Osteocyte (in vitro differentiated cells): ENCODE measurements around the gene RADX. TPM values are rescaled to one million over a fixed set of nuclear protein-coding genes. Genes with fewer than 3 reads are reported as not detected.

Experiments used
- DNase-seq: peaks from one replicate; pipeline ENCODE4 v3.0.0; 2021; ENCODE audit warnings: mixed read lengths; ENCODE audit not compliant: unreplicated experiment; ENCODE audit errors: extremely low spot score
- H3K27ac Mint-ChIP-seq: one replicate; pipeline ENCODE4 v1.8.0; 2021; ENCODE audit warnings: mild to moderate bottlenecking, mixed read lengths; ENCODE audit not compliant: unreplicated experiment
- H3K27me3 Mint-ChIP-seq: one replicate; pipeline ENCODE4 v1.8.0; 2021; ENCODE audit warnings: mixed read lengths; ENCODE audit not compliant: unreplicated experiment
- H3K36me3 Mint-ChIP-seq: one replicate; pipeline ENCODE4 v1.8.0; 2021; ENCODE audit warnings: mixed read lengths; ENCODE audit not compliant: unreplicated experiment
- H3K4me1 Mint-ChIP-seq: one replicate; pipeline ENCODE4 v1.8.0; 2021; ENCODE audit warnings: mixed read lengths; ENCODE audit not compliant: unreplicated experiment
- H3K4me3 Mint-ChIP-seq: one replicate; pipeline ENCODE4 v1.8.0; 2021; ENCODE audit warnings: mild to moderate bottlenecking, moderate library complexity, mixed read lengths; ENCODE audit not compliant: unreplicated experiment
- H3K9me3 Mint-ChIP-seq: one replicate; pipeline ENCODE4 v1.8.0; 2021; ENCODE audit warnings: mixed read lengths; ENCODE audit not compliant: unreplicated experiment
- total RNA-seq: library from RNA; stranded (reverse); gene quantifications from 2 replicates; pipeline ENCODE4 v1.2.1, GENCODE V29; 2021
- TF ChIP-seq, protein P1 (sequence below): fragments of 200-600 bp; sonication (generic); IDR thresholded peaks from 2 replicates; pipeline ENCODE4 v1.5.0; 2021; ENCODE audit warnings: antibody characterized with exemption, mild to moderate bottlenecking, moderate library complexity

The RADX gene
- total RNA-seq, 1 donor from 2014 or later = not detected

DNA sequence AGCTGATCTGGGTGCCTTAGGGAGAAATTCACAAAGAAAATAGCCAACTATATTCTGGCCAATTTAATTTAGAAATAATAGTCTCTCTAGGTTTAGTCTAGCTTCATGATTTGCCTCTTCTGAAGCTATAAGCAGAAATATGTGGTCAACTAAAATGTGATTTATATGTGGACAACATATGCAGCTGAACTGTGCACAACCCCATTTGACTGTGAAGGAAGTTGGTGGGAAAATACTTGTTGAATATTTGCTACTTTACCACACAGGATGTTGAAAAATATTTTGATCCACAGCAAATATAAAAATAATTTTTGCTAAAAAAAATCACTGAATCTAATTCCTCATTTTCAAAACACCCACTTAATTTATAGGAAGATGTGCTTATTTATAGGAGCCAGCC, 99.0 kb downstream of the RADX start:
- H3K4me1 Mint-ChIP-seq = no peaks in the 10 kb centered on the region
- DNase-seq = no peak
- H3K36me3 Mint-ChIP-seq = no peaks in the 10 kb centered on the region
- no peak overlapping the region for H3K27ac Mint-ChIP-seq
- H3K4me3 Mint-ChIP-seq = no peak overlapping the region
- peaks cover 4% of the 10 kb centered on the region for H3K9me3 Mint-ChIP-seq
- H3K27me3 Mint-ChIP-seq = no peaks in the 10 kb centered on the region
- TF ChIP-seq, protein P1, sequence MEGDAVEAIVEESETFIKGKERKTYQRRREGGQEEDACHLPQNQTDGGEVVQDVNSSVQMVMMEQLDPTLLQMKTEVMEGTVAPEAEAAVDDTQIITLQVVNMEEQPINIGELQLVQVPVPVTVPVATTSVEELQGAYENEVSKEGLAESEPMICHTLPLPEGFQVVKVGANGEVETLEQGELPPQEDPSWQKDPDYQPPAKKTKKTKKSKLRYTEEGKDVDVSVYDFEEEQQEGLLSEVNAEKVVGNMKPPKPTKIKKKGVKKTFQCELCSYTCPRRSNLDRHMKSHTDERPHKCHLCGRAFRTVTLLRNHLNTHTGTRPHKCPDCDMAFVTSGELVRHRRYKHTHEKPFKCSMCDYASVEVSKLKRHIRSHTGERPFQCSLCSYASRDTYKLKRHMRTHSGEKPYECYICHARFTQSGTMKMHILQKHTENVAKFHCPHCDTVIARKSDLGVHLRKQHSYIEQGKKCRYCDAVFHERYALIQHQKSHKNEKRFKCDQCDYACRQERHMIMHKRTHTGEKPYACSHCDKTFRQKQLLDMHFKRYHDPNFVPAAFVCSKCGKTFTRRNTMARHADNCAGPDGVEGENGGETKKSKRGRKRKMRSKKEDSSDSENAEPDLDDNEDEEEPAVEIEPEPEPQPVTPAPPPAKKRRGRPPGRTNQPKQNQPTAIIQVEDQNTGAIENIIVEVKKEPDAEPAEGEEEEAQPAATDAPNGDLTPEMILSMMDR = no peak

DNA sequence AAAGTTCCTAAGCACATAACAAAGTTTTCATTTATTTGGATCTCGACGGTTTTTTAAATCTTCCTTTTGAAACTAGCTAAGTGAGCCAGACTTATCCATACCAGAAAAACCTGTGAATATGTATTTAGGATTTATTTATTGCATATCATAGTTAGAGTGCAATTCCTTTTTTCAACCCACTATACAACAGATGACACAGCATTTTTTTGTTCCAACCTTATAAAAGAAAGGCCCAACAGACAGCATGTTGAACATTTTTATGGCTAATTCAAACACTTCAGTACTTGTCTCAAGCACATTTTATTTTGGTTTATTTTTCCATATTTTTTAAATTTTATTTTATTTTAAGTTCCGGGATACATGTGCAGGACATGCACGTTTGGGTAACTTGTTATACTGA, 99.6 kb downstream of the RADX start:
- Mint-ChIP-seq H3K4me1 (no peaks in the 10 kb centered on the region), H3K36me3 (no peaks in the 10 kb centered on the region), H3K9me3 (peaks cover 4% of the 10 kb centered on the region), H3K27me3 (no peaks in the 10 kb centered on the region), H3K4me3 (no peak overlapping the region), H3K27ac (no peak overlapping the region)
- TF ChIP-seq, protein P1 = no peak
- DNase-seq = no peak

DNA sequence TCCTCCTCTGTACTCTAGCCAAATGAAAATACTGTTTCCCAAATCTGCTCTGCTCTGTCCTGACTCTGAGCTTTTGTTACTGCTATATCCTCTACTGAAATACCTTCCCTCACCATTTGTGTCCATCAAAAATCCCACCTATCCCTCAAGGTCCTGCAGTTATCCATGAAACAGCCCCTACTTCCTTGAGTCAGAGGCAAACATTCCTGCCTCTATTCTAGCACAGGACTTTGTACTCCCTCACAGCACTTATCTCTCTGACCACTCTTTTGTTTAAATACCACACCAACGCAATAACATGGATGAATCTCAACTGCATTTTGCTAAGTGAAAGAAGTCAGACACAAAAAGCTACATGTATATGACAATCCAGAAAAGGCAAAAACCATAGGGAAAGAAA, 104.2 kb downstream of the RADX start:
- DNase-seq = no peak
- Mint-ChIP-seq H3K36me3 (no peaks in the 10 kb centered on the region), H3K9me3 (peaks cover 4% of the 10 kb centered on the region), H3K4me1 (no peaks in the 10 kb centered on the region), H3K4me3 (no peak overlapping the region), H3K27ac (no peak overlapping the region), H3K27me3 (no peaks in the 10 kb centered on the region)
- TF ChIP-seq, protein P1 = no peak

DNA sequence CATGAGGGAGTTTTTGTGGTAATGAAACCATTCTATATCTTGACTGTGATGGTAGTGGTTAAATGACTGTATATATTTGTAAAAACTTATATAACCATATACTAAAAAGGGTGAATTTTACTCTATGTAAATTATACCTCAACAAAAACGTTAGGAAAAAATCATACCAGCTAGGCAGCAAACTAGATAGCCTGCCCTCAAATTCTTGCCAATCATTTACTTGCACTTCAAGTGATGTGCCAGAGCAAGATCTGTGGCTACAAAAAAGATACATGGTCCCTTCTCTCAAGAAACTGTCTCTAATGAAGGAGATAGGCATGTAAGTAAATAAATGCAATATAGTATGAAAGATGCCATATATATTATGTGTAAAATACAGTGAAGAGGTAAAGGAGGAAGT, 104.7 kb downstream of the RADX start:
- Mint-ChIP-seq H3K27ac (no peak overlapping the region), H3K9me3 (peaks cover 4% of the 10 kb centered on the region), H3K27me3 (no peaks in the 10 kb centered on the region), H3K4me3 (no peak overlapping the region), H3K36me3 (no peaks in the 10 kb centered on the region), H3K4me1 (no peaks in the 10 kb centered on the region)
- TF ChIP-seq, protein P1 = no peak
- DNase-seq = no peak

DNA sequence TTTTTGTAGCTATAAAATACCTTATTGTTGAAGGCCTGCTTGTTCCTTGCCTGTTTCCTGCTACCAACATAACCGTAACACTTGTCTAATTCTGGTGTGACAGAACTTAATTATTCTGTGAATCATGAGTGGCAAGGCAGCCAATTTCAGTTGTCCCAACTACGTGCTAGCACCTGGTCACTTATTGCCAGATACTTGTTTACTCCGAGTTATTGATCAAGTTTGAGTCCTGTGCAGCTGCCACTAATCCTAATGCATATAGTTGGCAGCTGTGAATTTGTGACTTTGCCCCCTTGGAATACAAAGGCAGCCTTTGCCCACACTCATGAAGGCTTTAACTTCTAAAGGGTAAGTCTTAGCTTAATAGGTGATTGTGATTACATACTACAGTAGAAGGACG, 106.9 kb downstream of the RADX start:
- Mint-ChIP-seq H3K4me1 (no peaks in the 10 kb centered on the region), H3K27me3 (no peaks in the 10 kb centered on the region), H3K4me3 (no peak overlapping the region), H3K36me3 (no peaks in the 10 kb centered on the region), H3K9me3 (peaks cover 6% of the 10 kb centered on the region), H3K27ac (no peak overlapping the region)
- no peak for DNase-seq
- TF ChIP-seq, protein P1 = no peak
